NCI-H2081 (cell line): ENCODE data around the gene HIF1AN.

Source experiments
- DNase-seq, 2 experiments: peaks; one replicate each; lab custom pipeline; 2025; lab: John Stamatoyannopoulos, UW

Gene HIF1AN

DNA sequence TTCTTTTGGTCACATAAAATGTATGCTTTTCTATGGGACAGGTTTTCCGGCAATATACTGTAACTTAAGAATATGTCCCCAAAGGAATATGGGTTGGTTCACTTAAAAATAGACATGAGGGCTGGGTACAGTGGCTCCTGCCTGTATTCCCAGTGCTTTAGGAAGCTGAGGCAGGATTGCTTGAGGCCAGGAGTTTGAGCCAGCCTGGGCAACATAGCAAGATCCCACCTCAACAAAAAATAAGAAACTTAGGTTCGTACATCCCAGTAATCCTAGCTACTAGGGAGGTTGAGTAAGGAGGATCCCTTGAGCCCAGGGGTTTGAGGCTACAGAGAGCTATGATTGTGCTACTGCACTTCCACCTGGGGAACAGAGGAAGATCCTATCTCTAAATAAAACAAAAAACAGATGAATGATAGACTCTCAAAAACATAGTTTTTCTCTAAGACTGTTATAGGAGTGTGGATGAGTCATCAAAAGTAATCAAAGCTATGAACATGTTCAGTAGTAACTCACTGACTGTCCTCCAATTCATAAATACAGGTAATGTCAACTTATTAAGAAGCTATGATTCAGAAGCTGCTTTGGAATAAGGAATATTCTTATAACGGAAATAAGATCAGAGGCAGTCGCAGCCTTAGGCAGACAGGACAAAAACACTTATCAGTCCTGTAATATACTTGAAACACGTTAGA is 13.5 kb upstream of the HIF1AN start:
- no peak for DNase-seq

DNA sequence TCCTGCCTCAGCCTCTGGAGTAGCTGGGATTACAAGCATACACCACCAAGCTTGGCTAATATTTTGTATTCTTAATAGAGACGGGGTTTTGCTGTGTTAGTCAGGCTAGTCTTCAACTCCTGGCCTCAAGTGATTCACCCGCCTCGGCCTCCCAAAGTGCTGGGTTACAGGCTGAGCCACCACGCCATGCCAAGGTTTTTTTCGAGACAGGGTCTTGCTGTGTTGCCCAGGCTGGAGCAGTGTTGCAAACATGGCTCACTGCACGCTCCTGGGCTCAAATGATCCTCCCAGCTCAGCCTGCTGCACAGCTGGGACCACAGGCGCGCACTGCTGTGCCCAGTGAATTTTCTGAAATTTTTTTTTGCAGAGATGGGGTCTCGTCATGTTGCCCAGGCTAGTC is 12.8 kb upstream of the HIF1AN start:
- DNase-seq = no peak

DNA sequence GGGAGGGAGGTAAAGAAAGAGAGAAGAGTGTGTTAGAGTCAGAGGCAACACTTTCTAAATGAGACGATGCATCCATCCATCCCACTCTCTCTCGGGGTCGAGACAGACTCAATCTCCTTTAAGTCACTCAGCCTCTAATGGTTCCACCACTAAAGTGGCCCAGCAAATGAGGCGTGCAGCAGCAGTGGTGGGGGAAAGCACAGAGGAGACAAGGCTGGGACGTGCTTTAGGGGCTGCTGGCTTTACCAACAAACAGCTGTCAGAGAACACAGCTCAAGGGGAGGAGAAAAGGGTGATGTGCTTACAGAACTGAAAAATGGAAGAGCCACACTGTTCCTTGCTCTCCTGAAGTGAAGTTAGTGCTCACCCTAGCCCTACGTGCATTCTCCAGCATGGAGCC is 11.5 kb upstream of the HIF1AN start:
- DNase-seq = no peak

DNA sequence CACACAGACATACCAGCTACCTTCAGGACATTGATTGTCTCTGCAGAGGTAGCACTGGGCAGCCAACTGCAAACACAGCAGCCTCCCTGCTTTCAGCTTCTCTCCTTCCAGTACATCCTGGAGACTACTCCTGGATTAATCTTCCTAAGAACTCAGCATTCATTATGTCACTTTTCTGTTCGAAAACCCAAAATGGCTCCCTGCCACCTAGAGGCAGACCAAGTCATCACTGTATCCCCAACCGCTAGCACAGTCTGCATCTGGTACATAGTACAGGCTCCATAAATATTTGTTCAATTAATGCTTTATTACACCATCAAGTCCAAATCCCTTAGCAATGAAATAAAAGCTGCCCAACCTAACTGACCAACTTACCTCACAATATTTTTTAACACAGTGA is 11.1 kb upstream of the HIF1AN start:
- no peak for DNase-seq

DNA sequence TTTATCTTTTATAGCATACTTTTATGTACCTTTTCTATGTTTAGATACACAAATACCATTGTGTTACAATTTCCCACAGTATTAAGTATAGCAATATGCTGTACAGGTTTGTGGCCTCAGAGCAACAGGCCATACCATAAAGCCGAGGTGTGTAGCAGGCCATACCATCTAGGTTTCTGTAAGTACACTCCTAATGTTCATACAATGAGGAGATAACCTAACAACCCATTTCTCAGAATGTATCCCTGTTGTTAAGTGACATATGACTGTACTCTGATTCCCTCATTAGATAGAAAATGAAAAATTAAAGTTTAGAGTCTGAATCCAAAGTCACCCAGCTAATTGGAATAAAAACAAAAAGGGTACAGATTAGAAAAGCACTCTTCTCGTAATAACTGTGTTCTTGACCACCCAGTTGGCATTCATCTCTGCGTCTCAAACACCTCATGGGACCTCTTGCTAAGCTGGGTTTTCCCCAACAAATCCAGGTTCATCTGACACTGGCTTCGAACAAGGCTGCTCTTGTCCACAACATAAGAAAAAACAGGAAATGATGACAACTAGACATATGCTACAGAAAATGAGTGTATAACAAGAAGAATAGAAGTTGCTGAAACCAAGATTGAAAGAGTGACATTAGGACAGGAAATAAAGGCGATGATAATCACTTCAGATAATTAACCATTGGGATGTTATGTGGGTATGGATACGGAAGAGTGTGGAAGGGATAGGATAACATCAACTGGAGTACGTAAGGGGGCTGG is 7.4 kb upstream of the HIF1AN start:
- DNase-seq = no peak

DNA sequence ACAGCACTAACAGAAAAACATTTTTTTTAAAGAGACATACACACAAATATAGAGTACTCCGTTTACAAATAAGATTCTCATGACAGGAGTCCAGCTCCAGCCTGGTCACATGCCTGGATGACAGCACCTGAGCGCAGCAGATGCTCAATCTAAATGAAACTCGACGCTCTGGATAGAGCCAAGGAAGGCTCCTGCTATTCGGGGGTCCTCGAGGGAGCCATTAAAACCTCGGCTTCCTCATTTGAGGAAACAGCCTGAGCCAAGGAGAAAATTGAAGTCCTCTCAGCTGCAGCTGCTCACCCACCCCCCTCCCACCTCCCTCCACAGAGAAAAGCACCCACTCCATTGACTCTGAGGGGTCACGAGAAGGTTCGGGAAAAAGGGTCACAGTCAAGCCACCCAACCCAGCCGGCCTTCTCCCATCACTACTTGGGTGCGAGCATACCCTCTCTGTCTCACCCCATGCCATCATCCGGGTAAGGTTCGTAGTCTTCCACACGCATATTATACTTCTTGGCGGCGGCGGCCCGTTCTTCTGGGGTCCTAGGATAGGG is 6.7 kb upstream of the HIF1AN start:
- peak in 1 of 2 experiments; percentile 21 for DNase-seq

DNA sequence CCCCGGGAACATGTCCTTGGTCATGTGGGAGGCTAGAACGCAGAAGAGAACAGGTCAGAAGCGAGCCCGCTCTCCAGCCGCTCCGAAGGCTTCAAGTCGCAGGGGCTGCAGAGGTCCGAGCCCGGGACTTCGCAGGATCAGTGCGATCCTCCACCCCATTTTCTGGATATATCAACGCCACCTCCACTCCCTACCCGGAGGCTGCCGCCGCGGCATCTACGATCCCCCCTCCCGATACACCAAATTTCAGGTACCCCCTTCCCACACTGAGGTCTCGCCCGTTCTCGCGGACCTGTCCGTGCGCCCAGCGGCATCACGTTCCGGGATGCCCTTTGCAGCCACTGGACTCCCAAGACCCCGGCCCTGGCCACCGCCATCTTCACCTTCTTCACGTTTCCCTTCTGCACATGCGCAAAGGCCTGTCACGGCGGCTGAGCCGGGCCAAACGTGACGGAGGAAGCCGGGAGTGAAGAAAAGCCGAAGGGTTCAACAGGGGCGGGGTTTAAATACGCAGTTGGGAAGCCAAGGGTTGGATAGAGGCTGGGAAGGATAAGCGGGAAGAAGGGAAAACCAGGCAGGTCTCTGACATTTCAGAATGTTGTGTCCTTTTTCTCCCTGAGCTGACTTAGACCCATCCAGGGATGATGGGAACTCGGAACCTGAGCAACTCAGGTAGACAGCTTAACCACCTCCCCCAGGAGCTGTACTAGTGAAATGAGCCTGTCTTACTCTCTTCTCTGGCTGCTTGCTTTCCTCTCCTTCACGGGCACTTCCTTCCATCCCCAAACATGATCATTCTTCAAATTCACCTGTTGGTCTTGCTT is 6.1 kb upstream of the HIF1AN start, which contains the start of gene NDUFB8:
TSS of gene NDUFB8 (minus strand) at position 397 of the 824 bp plus-strand sequence. CDS start at position 377, 20 bp downstream.
- peak; percentile 77 to 81 for DNase-seq

DNA sequence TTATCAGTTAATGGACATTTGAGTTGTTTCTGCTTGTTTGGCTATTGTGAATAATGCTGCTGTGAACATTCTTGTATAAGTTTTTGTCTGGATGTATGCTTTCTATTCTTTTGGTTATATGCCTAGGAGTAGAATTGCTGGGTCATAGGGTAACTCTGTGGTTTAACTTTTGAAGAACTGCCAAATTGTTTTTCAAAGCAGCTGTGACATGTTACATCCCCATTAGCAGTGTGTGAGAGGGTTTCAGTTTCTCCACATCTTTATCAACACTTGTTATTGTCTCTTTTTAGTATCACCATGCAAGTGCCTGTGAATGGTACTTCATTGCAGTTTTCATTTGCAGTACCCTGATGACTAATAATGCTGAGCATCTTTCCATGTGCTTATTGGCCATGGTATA is 4.0 kb upstream of the HIF1AN start:
- DNase-seq = no peak

DNA sequence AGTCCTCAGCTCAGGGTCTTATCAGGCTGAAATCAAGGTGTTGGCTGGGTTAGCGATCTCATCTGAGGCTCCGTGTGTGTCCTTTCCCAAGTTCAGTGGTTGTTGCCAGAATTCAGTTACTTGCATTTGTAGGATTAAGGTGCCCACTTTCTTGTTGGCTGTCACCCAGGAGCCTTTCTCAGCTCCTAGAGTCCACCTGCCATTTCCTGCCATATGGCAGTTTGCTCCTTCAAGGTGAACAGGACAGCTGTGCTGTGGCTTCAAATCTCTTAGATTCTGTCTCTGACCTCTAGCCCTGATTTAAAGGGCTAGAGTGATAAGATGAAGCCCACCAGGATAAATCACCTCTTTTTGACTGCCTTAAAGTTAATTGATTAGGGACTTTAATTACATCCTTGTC is 1.0 kb upstream of the HIF1AN start:
- no peak for DNase-seq

DNA sequence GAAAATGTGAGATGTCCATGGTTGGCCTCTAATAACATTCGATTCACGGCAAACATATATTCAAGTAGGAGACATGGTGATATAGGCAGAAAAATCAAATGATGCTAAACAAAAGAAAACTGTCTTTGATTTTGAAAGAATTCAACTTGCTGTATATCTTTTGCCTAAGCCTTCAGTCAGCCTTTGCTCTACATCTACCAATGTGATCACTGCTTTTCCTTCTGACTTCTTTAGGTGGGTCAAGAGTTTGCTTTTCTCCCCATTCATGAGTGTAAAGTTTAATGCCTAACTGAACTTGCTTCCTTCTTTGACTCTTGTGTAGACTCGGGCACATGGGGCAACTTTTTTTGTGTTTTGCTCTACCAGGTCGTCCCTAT is 417 bp upstream of the HIF1AN start:
- DNase-seq = no peak

DNA sequence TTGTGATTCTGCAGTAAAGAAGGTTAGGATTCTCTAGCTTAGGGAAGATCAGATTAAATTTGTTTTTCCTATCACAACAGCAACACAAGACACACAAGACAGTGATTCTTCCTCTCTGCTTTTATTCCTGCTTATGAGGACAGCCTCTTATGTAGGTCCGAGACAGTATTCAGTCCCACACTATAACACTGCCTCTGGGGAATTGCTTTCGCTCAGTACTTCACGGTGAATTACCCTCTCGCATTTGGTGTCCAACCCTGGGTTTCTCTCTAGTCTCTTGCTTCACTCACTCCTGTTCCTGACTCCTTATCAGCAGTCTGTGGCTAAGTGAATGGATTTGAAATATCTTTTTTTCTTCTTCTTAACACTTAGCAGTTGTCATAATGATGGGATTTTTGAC is 1.7 kb downstream of the HIF1AN start:
- DNase-seq = no peak

DNA sequence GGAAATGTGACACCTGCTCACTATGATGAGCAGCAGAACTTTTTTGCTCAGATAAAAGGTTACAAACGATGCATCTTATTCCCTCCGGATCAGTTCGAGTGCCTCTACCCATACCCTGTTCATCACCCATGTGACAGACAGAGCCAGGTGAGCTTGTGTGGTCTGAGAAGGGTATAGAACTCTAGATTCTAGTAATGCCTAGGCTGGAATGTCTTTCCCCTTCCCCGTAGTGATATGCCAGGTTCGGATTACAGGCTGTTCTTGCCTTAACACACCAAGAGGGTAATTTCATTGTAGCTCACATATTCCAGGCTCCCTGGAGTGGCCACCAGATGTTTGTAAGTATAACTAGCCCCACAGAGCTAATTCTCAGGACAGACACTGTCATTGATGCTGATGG is 9.2 kb downstream of the HIF1AN start:
- no peak for DNase-seq

DNA sequence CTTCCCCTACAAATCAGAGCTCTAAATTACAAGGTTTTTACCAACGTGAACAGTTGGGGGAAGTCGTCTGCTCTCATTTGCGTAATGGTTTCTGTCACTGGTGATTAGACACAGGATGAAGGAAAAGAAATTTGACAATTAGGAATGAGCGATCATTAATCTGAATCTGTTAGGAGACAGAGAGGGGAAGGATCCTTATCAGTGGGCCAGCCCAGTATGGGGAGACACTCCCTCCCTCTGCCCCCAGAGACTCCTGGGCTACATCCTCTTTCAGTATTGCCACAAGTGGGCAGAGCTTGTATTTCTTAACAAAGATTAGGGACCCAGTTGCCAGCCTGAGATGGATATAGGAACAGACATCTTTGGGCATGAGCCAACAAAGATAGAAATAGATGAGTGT is 15.5 kb downstream of the HIF1AN start:
- DNase-seq = no peak

DNA sequence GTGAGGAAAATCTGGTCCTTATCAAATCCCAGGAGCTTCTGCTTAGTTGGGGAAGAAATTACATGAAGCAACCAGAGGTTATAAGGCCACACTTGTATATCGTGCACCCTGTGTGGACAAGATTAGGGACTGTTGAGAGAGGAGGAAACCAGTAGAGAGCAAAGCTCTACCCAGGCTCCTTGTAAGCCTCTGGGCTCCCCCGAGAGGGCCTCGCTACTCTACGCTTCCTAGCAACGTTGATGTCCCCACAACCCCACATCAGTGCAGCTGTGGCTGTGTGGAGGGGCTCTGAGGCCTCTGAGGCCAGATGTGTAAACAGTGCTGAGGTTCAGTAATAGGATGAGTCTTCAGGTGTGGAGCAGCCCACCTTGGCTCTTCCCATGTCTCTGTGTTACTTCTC is 16.0 kb downstream of the HIF1AN start:
- DNase-seq = no peak

DNA sequence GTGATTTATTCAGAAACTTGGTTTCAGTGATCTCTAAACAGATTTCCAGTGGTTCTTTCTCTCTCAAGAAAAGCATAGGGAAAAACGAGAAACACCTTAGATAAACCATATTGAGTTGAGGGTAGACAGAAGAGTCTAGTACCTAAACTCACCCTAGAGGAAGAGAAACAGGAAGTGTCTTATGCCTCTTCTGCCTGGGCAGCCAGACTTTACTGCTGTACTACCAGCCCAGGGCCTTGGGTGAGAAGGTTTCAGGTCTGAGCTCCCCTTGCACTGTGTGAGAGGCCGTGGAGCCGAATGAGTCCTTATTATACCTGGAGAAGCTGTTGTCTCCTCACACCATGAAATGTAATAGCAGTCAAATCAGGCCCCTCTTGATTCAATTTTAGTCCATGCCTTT is 18.2 kb downstream of the HIF1AN start:
- no peak for DNase-seq

DNA sequence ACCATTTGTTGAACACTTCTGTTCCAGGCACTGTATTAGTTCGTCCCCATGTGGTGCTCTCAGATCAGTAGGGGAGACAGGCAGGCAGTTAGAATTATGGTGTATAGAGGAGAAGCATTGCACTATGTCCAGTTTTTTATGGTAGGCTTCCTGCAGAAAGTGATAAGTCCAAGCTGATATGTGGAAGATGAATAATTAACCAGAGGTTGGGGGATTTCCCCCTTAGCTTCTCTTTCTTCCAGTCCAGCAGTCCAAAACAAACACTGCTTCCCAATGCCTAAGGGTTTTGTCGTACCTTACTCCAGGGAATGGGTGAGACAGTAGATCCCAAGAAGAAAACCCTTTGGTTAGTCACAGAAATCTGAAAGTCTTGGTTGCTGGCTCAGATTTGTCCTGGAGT is 19.2 kb downstream of the HIF1AN start:
- DNase-seq = no peak

DNA sequence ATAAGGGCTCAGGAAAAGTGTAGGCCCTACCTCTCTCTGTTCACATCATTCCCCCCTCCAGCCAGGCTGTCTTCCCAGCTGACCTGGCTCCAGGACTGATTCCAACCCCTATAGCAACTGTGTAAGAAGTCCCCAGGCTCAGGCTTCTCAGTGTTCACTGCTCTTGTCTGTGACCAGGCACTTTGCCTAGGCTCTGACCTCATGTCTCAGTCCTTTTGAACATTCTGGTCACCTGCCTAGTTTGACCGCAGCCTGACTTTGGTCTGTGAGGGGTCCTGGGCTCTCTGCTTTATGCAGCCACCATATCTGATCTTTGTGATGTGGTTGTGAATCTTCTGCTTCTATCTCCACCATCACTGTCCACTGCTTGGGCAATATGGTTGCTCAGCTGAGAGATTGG is 24.5 kb downstream of the HIF1AN start:
- DNase-seq = no peak

DNA sequence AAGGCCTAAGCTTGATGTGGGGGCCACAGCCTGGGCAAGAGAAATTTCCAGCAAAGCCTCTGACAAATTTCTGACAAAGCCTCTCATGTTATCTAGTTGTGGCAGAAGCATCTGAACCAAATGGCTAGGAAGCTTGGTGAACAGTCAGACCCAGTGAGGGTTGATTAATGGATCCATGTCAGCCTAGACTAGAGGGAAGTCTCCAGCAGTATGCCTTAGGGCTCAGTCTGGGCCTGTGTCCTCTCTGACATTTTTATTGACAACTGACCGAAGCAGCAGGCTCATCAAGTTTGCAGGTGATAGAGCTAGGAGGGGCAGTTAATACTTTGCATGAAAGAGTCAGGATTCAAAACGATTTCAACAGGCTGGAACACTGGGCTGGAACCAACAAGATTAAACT is 25.3 kb downstream of the HIF1AN start:
- DNase-seq = no peak

DNA sequence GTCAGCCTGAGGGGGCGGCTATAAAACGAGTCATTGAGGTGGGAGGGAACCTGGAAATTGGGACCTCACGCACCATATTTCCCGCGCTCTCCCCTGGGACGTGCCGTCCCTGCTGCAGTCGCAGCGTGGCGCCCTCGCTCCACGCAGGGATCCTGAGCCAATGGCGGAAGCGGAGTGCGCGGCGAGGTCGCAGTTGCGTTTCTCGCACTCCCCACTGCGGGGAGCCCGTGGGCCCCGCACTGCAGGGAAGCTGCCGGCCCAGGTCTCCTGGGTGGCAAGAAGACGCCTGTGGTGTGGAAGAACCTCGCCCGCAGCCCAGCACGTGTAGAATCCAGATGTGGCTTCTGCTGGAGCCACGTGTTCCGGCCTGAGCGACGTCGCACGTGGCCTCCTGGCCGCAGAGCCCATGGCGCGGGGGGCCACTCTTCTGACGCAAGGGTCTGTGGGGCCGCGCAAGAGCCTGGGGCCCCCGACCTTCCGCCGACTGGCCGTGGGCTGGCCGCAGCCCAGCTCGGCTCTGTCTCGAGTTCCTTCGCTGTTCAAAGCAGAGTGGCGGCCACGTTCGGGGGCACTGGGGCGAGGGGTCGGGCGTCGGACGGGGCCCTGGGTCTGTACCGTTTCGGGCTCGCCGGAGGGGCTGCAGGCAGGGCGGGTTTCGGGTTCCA is 26.4 kb downstream of the HIF1AN start:
- DNase-seq = peak; percentile 5 to 25

DNA sequence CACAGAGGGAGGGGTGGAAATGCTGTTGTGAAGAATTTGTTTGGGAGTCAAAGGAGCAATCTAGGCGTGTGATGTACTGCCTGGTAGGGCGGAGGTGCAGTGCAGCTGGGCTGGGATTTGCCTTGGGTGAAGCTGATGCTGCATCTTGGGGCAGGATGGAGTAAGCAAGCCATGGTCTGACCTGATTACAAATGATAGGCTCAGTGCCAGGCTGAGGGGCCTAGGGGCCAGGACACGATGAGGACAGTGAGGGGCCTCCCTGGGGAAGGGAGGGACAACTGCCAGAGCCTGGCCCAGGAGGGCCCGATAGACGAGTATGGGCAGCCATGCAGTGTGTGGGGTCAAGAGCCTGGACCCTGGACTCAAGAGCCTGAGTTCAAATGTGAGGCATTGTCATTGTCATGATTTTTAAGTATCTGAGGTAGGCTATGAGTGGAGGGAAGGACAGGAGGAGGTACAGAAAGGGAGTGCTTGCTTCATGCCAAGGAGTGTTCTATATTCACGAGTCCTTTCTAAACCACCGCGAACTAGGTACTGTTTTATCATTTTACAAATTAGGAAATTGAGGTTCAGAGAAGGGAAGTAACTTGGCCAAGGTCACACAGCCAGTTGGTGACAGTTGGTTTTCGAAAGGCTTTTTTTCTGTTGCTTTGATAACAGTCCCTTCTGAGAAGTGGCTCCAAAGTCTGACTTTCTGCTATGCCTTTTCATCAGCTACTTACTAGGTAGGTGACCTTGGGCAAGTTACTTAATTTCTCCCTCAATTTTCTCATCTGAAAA is 29.7 kb downstream of the HIF1AN start:
- no peak for DNase-seq

DNA sequence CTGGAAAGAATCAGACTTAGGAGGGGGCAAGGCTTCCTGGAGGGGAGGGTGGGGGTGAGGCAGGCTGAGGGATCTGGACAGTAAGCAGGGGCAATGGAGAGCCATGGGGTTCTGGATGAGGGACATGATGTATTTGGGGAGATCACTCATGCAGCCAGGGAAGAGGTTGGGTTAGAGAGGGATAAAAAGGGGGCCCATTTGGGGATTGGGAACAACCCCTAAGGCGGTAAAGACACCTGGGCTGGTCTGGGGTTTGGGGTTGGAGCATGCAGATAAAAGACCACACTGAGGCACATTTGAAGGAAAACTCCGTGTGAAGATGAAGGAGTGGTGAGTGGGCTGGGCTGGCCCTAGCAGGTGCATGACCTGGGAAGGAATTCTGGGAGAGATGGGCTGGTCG is 30.8 kb downstream of the HIF1AN start:
- DNase-seq = no peak
